HEK293T (cell line): ENCODE results near the gene NFIX.

Source experiments
- CTCF ChIA-PET: fragments of 350-600 bp; formaldehyde crosslinking; extraction: SDS; loops from one replicate; lab custom pipeline; 2021; ENCODE audit warnings: antibody characterized with exemption, inconsistent platforms; lab: Yijun Ruan, JAX
- POLR2A ChIA-PET: fragments of 350-600 bp; formaldehyde crosslinking; extraction: SDS; loops from one replicate; lab custom pipeline; 2020; ENCODE audit warnings: antibody characterized with exemption, inconsistent platforms; lab: Yijun Ruan, JAX
- DNase-seq: peaks from one replicate; pipeline ENCODE4 v3.0.0; 2012; ENCODE audit warnings: mixed read lengths; ENCODE audit errors: extremely low spot score
- ARNT ChIP-seq: fragments of 450-650 bp; IDR thresholded peaks from 2 replicates; pipeline ENCODE4 v1.6.1; 2017; ENCODE audit warnings: mild to moderate bottlenecking
- BHLHE40 ChIP-seq: fragments of 450-650 bp; IDR thresholded peaks from 2 replicates; pipeline ENCODE4 v1.6.1; 2016; ENCODE audit warnings: mild to moderate bottlenecking, moderate library complexity, borderline replicate concordance
- CTBP1 ChIP-seq: fragments of 450-650 bp; IDR thresholded peaks from 2 replicates; pipeline ENCODE4 v1.6.1; 2016; ENCODE audit warnings: borderline replicate concordance
- ELF4 ChIP-seq: fragments of 450-650 bp; IDR thresholded peaks from 2 replicates; pipeline ENCODE4 v1.6.1; 2017; ENCODE audit warnings: antibody characterized with exemption
- FOXA1 ChIP-seq: fragments of 450-650 bp; IDR thresholded peaks from 2 replicates; pipeline ENCODE4 v1.6.1; 2016; ENCODE audit warnings: mild to moderate bottlenecking
- FOXK2 ChIP-seq: fragments of 450-650 bp; IDR thresholded peaks from 2 replicates; pipeline ENCODE4 v1.6.1; 2016; ENCODE audit warnings: mild to moderate bottlenecking
- FOXM1 ChIP-seq: fragments of 450-650 bp; IDR thresholded peaks from 2 replicates; pipeline ENCODE4 v1.6.1; 2017; ENCODE audit warnings: mild to moderate bottlenecking, borderline replicate concordance
- HDGF ChIP-seq: fragments of 450-650 bp; IDR thresholded peaks from 2 replicates; pipeline ENCODE4 v1.6.1; 2017; ENCODE audit warnings: antibody characterized with exemption, borderline replicate concordance
- L3MBTL2 ChIP-seq: fragments of 450-650 bp; conservative IDR thresholded peaks from 2 replicates; pipeline ENCODE4 v1.6.1; 2016; ENCODE audit warnings: mild to moderate bottlenecking
- LEF1 ChIP-seq: fragments of 450-650 bp; IDR thresholded peaks from 2 replicates; pipeline ENCODE4 v1.6.1; 2017; ENCODE audit warnings: mild to moderate bottlenecking, borderline replicate concordance
- NFRKB ChIP-seq: fragments of 450-650 bp; IDR thresholded peaks from 2 replicates; pipeline ENCODE4 v1.6.1; 2016; ENCODE audit warnings: mild to moderate bottlenecking, moderate library complexity
- PKNOX1 ChIP-seq: fragments of 450-650 bp; IDR thresholded peaks from 2 replicates; pipeline ENCODE4 v1.6.1; 2016
- SP1 ChIP-seq: fragments of 450-650 bp; IDR thresholded peaks from 2 replicates; pipeline ENCODE4 v1.6.1; 2017
- SUZ12 ChIP-seq: fragments of 450-650 bp; IDR thresholded peaks from 2 replicates; pipeline ENCODE4 v1.6.1; 2016; ENCODE audit warnings: mild to moderate bottlenecking
- TARDBP ChIP-seq: fragments of 450-650 bp; IDR thresholded peaks from 2 replicates; pipeline ENCODE4 v1.6.1; 2016
- ZNF384 ChIP-seq: fragments of 450-650 bp; IDR thresholded peaks from 2 replicates; pipeline ENCODE4 v1.6.1; 2016

NFIX gene

GRCh38 chr19:13095393-13095784 is 100.1 kb downstream of the NFIX start:
- DNase-seq = no peak
- CTCF ChIA-PET = interaction anchor here (1.2 to 3.8 kb wide), 4 partner anchors 34 to 130 kb away, joined by 3 to 35 read pairs (median 24); no protein-coding TSS in a partner anchor
- POLR2A ChIA-PET = interaction anchor here (2.0 kb wide), 1 partner anchor 58 kb away, joined by 9 read pairs; no protein-coding TSS in a partner anchor
- no peak for TF ChIP-seq BHLHE40
- TF ChIP-seq PKNOX1 = no peak
- TF ChIP-seq FOXM1 = no peak
- TF ChIP-seq FOXA1 = no peak
- TF ChIP-seq CTBP1 = no peak
- TF ChIP-seq ARNT = no peak
- no peak for TF ChIP-seq ELF4
- no peak for TF ChIP-seq ZNF384
- no peak for TF ChIP-seq NFRKB
- no peak for TF ChIP-seq SUZ12
- no peak for TF ChIP-seq TARDBP
- no peak for TF ChIP-seq SP1
- TF ChIP-seq L3MBTL2 = no peak
- TF ChIP-seq HDGF = no peak

GRCh38 chr19:13095934-13096927 is 101.0 kb downstream of the NFIX start:
- DNase-seq = peak; percentile 49
- ChIA-PET CTCF (interaction anchor here (0.6 to 3.8 kb wide), 5 partner anchors 13 to 131 kb away, joined by 3 to 27 read pairs (median 7); no protein-coding TSS in a partner anchor), POLR2A (interaction anchor here (1.0 to 2.0 kb wide), 2 partner anchors 9 to 57 kb away, joined by 3 to 9 read pairs; no protein-coding TSS in a partner anchor)
- TF ChIP-seq BHLHE40 (no peak), HDGF (no peak), TARDBP (no peak), PKNOX1 (no peak), NFRKB (no peak), ZNF384 (no peak), SP1 (no peak), FOXM1 (no peak), LEF1 (no peak), L3MBTL2 (no peak), FOXA1 (no peak), SUZ12 (no peak), ELF4 (no peak)

- TF ChIP-seq FOXA1 (no peak), NFRKB (no peak), LEF1 (no peak), L3MBTL2 (no peak), BHLHE40 (no peak), FOXK2 (no peak), ELF4 (no peak), SUZ12 (no peak), CTBP1 (no peak), FOXM1 (no peak), HDGF (no peak), ZNF384 (no peak), PKNOX1 (no peak), ARNT (no peak)
- ChIA-PET POLR2A (no interaction called here), CTCF (interaction anchor here (0.9 kb wide), 1 partner anchor 120 kb away, joined by 3 read pairs; no protein-coding TSS in a partner anchor)
- no peak for DNase-seq
Measured at GRCh38 chr19:13097033-13097462, 101.8 kb downstream of the NFIX start.

- DNase-seq = no peak
- TF ChIP-seq ZNF384 = no peak
- TF ChIP-seq LEF1 = no peak
- no peak for TF ChIP-seq ARNT
- no peak for TF ChIP-seq PKNOX1
- no peak for TF ChIP-seq ELF4
- TF ChIP-seq CTBP1 = no peak
- TF ChIP-seq BHLHE40 = no peak
- no peak for TF ChIP-seq FOXM1
- TF ChIP-seq FOXK2 = no peak
- TF ChIP-seq SUZ12 = no peak
- no peak for TF ChIP-seq L3MBTL2
- TF ChIP-seq TARDBP = no peak
- TF ChIP-seq SP1 = no peak
- no peak for TF ChIP-seq HDGF
- no peak for TF ChIP-seq FOXA1
- no peak for TF ChIP-seq NFRKB
- POLR2A ChIA-PET = no interaction called here
- CTCF ChIA-PET = no interaction called here
Measured at GRCh38 chr19:13097463-13098258, 102.4 kb downstream of the NFIX start.
